CD1c-positive myeloid dendritic cell (primary cell): ENCODE data around the gene BDNF.
A peak's percentile ranks its signal among the peaks of the same experiment; 100 is the strongest.

Experiments used
- DNase-seq: peaks from one replicate; pipeline ENCODE4 v3.0.0-alpha.2; 2016; ENCODE audit errors: extremely low spot score

BDNF gene

DNA sequence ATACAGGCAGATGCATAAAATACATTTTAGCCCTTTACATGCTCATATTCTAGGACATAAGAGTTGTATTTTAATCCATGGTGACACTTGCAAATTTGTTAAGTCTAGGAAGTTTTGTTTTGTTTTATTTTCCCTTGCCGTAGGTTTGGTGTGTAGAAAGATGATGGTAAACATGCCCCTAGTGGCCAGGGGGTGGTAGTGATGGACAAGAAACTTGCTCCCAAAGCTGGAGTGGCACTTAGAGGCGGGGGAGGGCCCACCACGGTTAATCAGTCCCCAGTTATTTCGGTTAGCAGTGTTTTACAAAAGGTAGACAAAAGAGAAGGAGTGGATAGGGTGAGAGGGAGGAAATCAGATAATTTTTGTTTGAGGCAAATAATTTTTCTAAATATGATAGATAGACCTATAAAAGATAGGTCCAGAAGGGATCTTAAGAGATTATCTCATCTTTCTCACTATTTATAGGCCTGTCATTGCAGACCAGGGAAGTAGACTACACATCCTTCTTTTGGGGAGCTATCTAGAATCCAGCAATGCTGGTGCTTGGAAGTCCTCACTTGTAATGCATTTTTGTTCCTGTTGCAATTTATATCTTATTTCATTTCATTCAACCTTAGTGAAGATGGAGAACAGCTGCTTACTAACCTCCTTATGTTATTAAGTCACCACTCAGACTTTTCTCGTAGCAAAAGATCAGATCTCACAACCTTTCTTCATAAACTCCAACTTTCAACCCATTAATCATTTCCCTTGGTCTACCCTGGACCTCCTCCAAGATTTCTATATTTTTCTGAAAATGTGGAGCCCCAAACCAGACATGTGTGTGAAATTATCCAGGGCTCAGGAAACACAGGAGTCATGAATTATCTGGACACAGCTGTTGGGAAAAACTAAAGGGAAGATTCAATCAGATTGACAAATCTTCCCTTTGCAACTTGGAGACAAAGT is 5.9 kb upstream of the BDNF start:
- no peak for DNase-seq

DNA sequence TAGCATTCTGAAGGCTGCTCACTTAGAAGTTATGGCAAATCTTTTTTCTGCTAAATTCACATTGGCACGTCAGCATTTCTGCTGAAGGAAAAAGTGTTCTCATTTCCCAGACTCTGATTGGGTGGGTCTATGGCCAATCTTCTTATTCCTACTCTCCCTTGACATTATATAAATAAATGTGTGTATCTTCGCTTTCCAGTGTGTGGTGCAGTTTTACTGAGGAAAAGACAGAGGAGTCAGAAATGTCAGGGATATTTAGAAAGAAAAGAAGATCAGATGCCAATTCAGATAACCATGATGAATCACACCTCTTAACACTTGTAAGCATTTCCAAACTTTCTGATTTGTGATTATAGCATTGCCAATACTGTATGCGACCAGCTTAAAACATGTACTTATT is 3.2 kb upstream of the BDNF start:
- no peak for DNase-seq

DNA sequence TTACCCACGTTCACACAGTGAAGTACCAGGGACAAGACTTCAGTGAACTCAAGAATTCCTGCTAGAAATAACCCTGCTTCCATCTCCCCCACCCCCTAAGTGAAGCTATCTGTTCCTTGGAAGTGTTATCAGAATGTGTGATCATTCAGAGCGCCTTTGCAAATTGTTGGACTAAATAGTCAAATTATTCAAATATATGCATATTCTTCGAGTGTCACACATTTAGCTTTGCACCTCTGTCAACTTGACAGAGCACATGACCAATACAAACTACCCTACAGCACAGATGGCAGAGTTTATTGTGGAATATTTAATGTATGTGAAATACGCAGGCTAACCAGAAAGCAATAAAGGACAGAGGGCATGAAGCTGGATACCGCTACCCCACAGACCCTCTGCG is 2.6 kb upstream of the BDNF start:
- DNase-seq = no peak

DNA sequence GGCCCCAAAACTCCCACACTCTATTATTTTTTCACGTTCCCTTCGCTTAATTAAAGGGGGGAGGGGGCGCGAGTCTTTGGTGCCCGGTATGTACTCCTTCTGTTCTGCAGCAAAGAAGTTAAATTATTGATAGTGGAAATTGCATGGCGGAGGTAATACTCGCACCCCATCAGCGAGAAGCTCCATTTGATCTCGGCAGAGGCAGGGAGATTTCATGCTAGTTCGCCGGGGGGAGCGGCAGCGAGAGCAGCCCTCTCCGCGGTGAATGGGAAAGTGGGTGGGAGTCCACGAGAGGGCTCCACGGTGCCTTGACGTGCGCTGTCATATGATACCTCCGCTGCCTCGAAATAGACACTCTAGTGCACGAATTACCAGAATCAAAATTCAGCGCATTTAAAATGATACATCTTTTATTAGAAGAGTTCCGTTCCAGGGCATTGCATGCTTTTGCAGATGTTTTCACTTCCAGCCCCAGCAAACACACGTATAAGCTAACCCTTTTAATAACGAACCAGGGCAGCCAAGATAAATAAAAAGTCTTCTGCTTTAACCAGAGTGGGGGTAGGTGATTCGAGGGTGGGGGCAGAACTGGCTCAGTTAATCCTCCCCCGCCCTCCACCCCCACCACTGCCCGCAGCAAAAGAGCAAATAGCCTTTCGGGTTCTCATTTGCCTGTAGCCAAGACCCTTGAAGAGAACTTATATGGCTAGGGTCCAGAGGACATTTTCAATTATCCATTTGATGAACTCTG is 1.3 kb upstream of the BDNF start:
- DNase-seq = no peak

DNA sequence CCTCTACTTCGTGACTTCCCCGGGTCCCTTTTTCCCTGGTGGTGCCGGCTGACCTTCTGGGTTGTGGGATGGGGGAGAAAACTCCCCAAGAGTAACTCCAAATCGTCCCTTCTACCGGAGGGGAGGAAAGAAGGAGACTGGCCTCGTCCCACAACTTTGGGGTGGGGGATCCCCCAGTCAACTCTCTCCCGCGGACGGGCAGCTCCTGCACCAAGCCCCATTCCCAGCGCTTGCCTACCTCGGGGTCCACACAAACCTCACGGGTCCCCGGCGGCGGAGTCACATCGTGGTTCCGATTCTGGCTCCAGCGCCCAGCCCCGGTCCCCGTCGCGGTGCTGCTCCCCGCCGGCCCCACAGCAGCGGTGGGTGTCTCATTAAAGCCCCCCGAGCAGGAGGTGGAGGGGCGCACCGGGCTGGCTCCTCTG is 317 bp downstream of the BDNF start:
- DNase-seq = no peak

DNA sequence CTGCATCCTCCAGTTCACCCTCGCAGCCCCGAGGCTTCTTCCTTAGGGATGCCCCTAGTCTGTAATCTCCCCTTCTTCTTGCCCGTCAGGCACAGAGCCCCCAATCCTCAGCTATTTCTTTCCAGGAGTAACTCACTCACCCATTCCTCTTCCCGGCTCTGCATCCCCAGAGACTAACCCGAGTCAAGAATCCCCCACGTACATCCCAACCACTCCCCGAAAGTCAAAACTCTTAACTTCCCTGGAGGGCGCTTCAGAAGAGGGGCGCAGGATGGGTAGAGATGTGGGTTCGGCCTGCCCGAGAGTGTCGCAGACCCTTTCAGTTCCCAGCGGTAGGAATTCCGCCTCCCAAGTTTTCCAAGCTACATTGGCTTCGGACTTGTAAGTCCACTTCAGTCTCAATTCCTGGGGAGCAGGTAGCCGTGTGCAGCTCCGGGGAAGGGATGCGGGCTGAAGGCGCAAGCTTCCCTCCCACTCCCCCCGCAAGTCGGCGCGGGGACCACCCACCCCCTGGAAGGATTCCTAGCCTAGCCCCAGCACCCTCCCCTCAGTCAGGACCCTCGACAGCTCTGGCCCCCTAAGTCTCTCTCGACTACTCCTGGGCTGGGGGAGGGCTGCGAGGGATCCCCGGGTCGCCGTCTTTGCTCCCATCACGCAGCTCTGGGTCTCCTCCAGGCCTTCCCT is 871 bp downstream of the BDNF start:
- DNase-seq = no peak

DNA sequence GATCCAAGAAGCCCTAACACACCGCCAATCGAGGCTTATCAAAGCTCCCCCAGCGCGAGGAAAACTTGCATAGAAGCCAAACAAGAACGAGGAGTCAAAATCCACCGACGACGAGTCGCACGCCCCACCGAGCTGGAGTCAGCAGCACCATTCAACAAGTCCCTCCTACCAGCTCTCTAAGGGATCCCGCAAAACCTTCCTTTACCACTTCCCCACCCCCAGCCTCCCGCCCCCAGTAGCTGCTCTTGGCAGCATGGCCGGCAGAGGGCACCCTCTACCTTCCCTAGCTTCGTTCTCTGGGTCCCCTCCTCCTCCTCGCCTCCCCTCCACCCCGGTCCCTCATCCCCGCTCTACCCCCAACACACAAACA is 1.4 kb downstream of the BDNF start:
- peak; percentile 49 for DNase-seq

DNA sequence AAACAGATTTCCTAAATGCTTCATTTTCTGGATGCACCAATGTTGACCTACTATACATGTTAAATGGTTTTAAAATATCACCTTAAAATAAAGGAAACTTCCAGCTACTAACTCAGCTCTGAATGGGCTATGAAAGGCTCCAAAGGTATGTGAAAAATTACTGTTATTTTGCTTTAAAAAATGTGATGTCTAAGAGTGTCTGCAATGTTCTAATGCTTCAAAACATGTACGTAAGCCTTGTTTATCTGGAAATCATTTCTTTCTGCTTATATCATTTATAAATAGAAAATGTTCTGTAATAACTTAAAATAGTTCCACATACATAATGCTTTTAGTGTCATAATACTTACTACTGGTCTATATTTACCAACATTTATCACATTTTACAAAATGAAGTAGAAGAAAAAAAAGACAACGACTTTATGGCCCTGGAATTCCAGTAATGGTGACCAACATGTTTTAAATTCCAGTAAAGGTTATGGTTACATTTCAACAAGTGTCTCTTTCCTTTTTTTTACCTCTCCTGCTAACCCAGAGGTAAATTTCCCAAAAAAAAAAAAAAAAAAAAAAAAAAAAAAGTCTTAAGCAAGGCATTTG is 2.5 kb downstream of the BDNF start:
- DNase-seq = no peak

DNA sequence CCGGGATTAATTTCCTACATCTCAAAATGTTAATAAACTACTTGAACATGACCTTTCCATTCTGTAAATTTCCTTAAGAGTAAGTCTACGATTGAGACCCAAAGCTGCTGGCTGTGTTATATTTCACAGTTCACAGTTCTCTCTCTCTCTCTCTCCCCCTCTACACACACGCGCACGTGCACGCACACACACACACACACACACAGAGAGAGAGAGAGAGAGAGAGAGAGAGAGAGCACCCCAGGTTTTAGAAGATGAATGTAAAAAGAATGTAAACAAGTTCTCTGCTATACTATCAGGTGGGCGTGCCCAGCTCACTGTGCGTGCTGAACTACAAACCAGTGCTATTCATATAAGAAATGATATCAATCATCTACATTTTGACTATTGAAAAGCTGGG is 3.3 kb downstream of the BDNF start:
- DNase-seq = no peak

DNA sequence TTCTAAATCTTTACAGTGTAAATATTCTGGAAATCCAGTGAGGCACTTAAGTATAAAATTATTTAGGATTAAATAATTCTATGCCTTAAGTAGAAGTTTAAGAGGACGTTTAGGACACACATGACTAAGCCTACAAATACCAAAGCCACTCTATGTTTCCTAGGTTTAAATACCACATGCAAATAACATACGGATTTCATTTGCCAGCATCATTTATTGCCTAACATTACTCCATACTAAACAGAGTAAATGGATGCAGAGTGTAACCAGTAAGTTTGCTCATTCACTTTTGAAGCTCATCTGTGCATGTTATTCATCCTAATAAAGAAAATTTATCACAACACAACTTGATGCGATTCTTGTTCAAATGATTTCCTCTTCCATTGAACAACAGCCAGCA is 4.1 kb downstream of the BDNF start:
- no peak for DNase-seq

DNA sequence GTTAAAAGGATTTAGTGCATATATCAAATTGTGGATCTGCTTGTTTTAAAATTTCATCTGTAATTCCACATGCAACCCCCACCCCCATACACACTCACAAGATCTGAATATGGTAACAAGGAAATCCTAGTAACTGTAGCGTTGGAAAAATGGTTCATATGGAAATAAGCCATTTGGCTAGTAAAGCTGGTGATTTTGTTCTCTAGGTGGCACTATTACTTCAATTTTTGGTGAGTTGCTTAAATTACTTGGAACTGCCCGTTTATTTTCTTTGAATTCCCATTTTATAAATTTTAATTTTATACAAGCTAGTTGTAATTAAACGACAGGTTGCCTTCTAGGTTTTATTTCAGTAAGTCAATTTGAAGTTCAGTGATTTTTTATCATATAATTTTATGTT is 5.3 kb downstream of the BDNF start:
- DNase-seq = no peak

DNA sequence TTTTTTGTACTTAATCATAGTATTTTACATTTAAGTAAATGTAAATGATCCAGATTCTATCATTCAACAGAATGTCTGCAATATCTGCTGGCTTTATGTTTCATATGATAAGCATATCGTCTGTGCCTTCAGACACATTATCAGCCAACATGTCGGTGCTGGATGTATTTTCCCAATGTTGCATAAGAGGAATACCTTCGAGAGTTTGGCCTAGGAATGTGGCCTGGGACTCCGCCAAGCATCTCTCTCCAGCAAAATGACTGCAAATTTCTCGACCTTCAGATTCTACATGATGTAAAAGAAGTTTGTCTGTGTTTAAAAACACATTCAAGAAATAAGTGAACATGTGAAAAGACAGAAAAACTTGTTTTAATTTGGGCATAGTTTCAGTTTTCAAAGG is 6.9 kb downstream of the BDNF start:
- DNase-seq = no peak

DNA sequence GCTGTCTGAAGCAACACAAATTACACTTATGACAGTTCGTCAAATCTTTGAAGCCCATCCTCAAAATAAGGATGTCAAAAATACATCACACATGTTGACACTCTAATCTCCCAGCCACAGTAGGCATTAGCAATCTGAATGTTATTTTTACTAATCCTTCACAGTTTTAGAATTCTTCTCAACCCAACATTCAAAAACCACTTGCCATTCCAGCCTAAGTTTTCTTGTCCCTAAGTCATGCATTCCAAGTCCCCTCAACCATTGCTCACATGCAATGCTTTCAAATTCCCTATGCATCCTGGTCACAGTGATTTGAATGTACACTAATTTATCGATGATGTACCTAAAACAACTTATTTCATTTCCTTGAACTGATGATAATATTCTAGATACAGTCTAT is 7.5 kb downstream of the BDNF start:
- DNase-seq = no peak

DNA sequence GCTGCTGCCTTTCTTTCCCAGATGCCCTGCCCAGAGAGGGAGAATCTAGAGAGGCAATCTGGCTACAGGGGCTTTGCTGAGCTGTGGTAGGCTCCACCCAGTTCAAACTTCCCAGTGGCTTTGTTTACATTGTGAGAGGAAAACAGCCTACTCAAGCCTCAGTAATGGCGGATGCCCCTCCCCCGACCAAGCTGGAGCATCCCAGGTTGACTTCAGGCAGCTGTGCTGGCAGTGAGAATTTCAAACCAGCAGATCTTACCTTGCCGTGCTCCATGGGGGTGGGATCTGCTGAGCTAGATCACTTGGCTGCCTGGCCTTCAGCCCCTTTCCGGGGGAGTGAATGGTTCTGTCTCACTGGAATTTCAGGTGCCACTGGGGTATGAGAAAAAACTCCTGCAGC is 12.2 kb downstream of the BDNF start:
- DNase-seq = no peak

DNA sequence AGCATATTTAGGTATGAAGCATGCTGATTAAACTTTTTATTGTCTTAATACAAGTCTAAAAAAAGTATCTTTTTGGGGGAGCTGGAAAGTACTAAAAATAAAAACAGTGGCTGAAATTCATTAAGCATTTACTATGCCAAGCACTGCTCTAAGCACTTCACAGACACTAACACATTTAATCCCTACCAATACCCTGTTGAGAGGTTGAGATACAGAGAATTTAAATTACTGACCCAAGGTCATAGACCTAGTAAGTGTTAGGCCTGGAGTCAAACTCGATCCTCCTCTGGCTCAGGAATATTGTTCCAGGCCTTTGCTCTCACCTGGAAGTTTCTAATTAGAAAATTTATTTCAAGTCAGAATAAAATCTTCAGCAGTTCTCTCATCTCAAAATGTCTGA is 18.6 kb downstream of the BDNF start:
- no peak for DNase-seq

DNA sequence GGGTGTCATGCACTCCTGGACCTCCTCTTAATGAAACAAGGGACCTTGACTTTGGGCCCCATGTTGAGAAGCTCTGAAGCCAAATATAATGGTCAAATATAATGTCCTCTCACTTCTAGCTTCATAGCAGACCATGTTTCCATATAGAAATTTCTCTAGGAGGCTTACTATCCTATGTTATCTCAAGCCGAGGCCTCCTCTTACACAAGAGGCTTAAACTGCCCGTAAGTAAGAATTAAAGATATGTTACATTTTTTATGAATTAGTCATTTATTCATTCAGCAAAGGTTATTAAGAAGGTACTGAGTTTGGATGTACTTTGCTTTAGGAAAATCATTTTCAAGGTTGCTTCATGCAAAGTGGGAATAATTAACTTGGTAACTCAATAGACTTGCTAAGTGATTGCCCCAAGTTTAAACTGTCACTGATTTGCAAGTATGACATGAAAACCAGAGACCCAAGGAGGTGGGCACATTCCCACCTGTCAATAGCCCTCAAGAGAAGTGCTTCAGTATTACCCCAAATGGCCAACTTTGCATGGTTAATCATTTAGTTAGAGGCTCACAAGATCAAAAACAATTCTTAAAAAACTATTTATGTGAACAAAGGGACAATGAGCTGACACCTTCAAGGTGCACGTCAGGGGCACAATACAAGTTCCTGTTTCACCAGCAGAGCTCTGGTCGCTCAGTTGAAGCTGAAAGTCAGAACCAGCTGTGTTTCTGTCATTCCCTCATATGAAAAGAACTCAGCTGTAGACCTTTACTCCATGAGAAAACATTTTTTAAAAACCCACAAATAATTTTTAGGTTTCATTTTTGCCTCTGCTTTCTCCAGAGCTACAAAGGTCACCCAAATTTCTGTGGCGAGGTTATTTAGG is 20.9 kb downstream of the BDNF start:
- no peak for DNase-seq

DNA sequence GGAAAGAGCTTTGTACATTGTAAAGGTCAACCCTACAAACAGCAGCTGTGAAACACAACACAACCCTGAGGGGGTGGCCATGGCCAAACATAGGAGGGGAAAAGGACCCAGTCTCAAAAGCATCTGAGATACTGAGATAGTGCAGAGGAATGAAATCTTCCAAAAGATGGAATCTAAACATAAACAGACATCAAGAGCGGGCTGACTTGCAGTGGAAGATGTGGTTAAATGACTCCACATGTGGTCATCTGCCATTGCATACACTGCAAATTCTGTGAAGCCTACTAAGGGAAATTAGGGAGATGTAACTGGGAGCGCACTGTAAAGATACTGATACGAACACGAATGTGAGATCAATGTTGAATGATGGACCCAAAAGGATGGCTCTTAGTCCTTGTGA is 22.0 kb downstream of the BDNF start:
- DNase-seq = no peak

DNA sequence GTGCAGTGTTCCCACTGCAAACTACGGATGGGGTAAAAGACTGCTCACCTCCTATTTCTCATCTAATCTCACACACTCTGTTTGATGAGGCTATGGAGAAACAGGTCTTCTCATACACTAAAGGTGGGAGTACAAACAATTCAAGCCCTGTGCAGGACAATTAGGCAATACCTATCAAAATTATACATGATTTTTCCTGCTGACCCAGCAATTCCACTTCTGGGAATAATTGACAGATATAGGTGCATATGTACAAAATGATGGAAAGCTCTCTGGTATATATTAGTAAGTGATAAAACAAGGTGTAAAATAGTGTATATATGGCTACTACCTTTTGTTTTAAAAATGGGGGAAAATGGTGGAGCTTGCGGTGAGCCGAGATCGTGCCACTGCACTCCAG is 23.1 kb downstream of the BDNF start:
- DNase-seq = no peak

DNA sequence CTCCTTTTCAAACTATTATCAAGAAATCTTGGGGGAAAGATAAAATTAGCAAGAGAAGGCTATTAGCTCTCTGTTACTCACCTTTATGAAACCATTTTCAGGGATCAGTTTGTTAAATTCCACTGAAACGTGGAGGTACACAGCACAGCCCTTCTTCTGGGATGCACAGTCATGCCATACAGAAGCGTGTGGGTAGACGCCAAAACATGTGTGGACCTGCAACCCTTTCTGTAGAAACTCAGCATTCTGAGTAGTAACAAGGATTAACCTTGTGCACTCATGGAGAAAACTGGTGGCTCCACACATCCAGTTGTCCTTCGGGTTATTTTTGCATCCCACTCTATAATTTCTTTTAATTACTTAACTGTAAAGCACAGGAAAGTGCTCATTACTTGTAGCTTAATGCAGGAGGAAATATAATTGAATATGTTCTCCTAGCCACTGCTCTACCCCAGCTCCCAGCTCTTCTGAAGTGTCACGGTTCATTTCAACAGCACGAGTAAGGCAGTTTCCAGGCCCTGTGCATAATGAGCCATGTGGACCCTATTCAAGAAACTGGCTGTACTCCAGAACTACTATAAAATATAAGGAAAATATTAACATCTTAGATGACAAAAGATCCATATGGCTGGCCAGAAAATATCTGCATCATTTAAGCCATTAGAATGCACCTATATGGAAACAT is 26.1 kb downstream of the BDNF start:
- DNase-seq = no peak

DNA sequence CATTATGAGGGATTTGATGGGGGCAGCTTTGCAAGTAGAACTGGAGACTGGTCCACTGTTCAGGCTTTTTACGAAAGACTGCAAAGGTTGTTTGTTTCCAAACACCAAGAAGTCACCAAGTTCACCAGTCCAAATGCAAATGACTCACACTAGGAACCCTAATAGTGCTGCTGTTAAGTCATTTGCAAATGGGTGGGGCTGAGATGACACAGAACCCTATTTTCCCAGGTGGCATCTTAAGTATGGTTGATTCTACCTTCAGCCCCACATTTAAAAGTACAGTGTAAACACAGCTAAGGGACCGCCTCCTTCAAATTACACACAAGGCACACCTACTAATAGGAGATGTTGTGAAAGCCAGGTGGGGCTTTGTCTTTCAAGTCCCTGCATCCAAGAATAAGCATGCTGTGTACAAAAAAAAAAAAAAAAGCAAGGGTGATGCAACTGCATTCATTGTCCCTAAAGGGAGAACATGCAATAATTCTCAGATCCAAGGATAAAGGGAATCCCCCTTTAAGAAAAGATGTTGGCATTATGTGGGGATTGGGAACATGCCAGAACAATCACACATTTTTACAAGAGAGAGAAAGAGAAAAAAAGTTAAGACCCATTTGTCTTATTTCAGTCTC is 27.3 kb downstream of the BDNF start:
- DNase-seq = no peak
